ENCODE measurements around the gene OR6S1. TPM values are rescaled to one million over a fixed set of nuclear protein-coding genes. Genes with fewer than 3 reads are reported as not detected.
A peak's percentile ranks its signal among the peaks of the same experiment; 100 is the strongest.

The OR6S1 gene
- total RNA-seq (2022) (not detected in 2 replicates), Bru-seq, nascent RNA (not detected), BruChase-seq, experiment 1, labeled RNA remaining after a 2-hour chase (not detected), BruChase-seq, experiment 2, labeled RNA remaining after a 6-hour chase (not detected)
- long read RNA-seq: 0 reads

- no peak for TF ChIP-seq CTCF (IDR thresholded peaks at IDR 0.05; ENCODE audit: insufficient read depth in 1 of 2, low read depth in 1 of 2, low read length in 1 of 2, severe bottlenecking in 1 of 2, unreplicated experiment in 1 of 2)
- BruUV-seq (replicated peaks): no TSS peak
- Mint-ChIP-seq H3K27me3 (ENCODE audit: insufficient read depth, unreplicated experiment) (no peaks in the 10 kb centered on the region), H3K4me3 (ENCODE audit: unreplicated experiment) (no peak within 1 kb of the TSS), H3K27ac (ENCODE audit: unreplicated experiment) (peak within 1 kb of the TSS; percentile 53), H3K9me3 (ENCODE audit: unreplicated experiment) (no peaks in the 10 kb centered on the region), H3K4me1 (ENCODE audit: low read depth, unreplicated experiment) (peaks cover 10% of the 10 kb centered on the region), H3K36me3 (ENCODE audit: insufficient read depth, unreplicated experiment) (no peaks in the 10 kb centered on the region)
- H3K27me3 ChIP-seq (replicated peaks; ENCODE audit: control insufficient read depth, insufficient read depth, low read length): no peaks in the 10 kb centered on the region
- H3K4me1 ChIP-seq: 0 out of 2 replicates have a peak, but pooled peaks cover 4% of the 10 kb centered on the region
- DNase-seq: no peak
- ChIA-PET CTCF (no interaction called here), POLR2A (no interaction called here)
- no peaks in the 10 kb centered on the region for H3K9me3 ChIP-seq
- no peak within 1 kb of the TSS for H3K4me3 ChIP-seq (ENCODE audit: low read depth, low read length)
- no peaks in the 10 kb centered on the region for H3K36me3 ChIP-seq (ENCODE audit: control insufficient read depth, insufficient read depth, low read length)
- intact Hi-C loops (cut with micrococcal nuclease; ENCODE audit: unreplicated experiment): no loop called here
Observed at GRCh38 chr14:20641591-20641990, at the start of gene OR6S1. Gene OR6S1, minus strand, starts transcription at chr14:20641691. Its CDS starts 0 bp downstream, at chr14:20641691.

- peak; percentile 62 to 75 for TF ChIP-seq CTCF (IDR thresholded peaks at IDR 0.05; ENCODE audit: insufficient read depth in 1 of 2, low read depth in 1 of 2, low read length in 1 of 2, severe bottlenecking in 1 of 2, unreplicated experiment in 1 of 2)
- ChIA-PET CTCF (interaction anchor here (0.6 to 1.3 kb wide), 16 partner anchors 10 to 280 kb away, joined by 3 to 20 read pairs (median 4); partner anchors contain the start of gene PIP4P1), POLR2A (interaction anchor here (1.1 kb wide), 1 partner anchor 9 kb away, joined by 6 read pairs; no protein-coding TSS in a partner anchor)
- H3K36me3 ChIP-seq (ENCODE audit: control insufficient read depth, insufficient read depth, low read length): no peaks in the 10 kb centered on the region; the same call in 1 of the 2 replicates
- H3K4me3 Mint-ChIP-seq (ENCODE audit: unreplicated experiment): peak overlapping the region; percentile 31
- H3K27me3 ChIP-seq (replicated peaks; ENCODE audit: control insufficient read depth, insufficient read depth, low read length): no peaks in the 10 kb centered on the region
- H3K27me3 Mint-ChIP-seq (ENCODE audit: insufficient read depth, unreplicated experiment): no peaks in the 10 kb centered on the region
- no peak overlapping the region for H3K4me3 ChIP-seq (ENCODE audit: low read depth, low read length)
- no TSS peak for BruUV-seq (replicated peaks)
- DNase-seq: peak; percentile 49 to 66
- H3K9me3 ChIP-seq: no peaks in the 10 kb centered on the region
- H3K9me3 Mint-ChIP-seq (ENCODE audit: unreplicated experiment): no peaks in the 10 kb centered on the region
- intact Hi-C loops (cut with micrococcal nuclease; ENCODE audit: unreplicated experiment): loop anchor here (1.0 to 2.0 kb wide), 4 partner anchors 28 to 160 kb away; no protein-coding TSS in a partner anchor
- H3K4me1 Mint-ChIP-seq (ENCODE audit: low read depth, unreplicated experiment): peaks cover 20% of the 10 kb centered on the region
- H3K27ac Mint-ChIP-seq (ENCODE audit: unreplicated experiment): peak overlapping the region; percentile 55
- peaks cover 32% of the 10 kb centered on the region for H3K4me1 ChIP-seq
- peaks cover 6% of the 10 kb centered on the region for H3K36me3 Mint-ChIP-seq (ENCODE audit: insufficient read depth, unreplicated experiment)
Observed at GRCh38 chr14:20690848-20691640, 49.6 kb upstream of the OR6S1 start.

GRCh38 chr14:20688167-20688839 is 46.8 kb upstream of the OR6S1 start, which contains the start of gene ANG:
Gene ANG, plus strand, starts transcription at chr14:20688764. Its CDS starts 4,801 bp downstream, at chr14:20693565.
- DNase-seq: no peak
- Histone ChIP-seq H3K4me1 (peaks cover 35% of the 10 kb centered on the region), H3K27me3 (replicated peaks; ENCODE audit: control insufficient read depth, insufficient read depth, low read length) (no peaks in the 10 kb centered on the region), H3K36me3 (ENCODE audit: control insufficient read depth, insufficient read depth, low read length) (no peaks in the 10 kb centered on the region; the same call in 1 of the 2 replicates), H3K4me3 (ENCODE audit: low read depth, low read length) (peak within 1 kb of the TSS; percentile 9; the same call in 1 of the 2 replicates), H3K9me3 (no peaks in the 10 kb centered on the region)
- intact Hi-C loops (cut with micrococcal nuclease; ENCODE audit: unreplicated experiment): no loop called here
- no peak within 1 kb of the TSS for H3K4me3 Mint-ChIP-seq (ENCODE audit: unreplicated experiment)
- H3K9me3 Mint-ChIP-seq (ENCODE audit: unreplicated experiment): no peaks in the 10 kb centered on the region
- TF ChIP-seq CTCF (IDR thresholded peaks at IDR 0.05; ENCODE audit: insufficient read depth in 1 of 2, low read depth in 1 of 2, low read length in 1 of 2, severe bottlenecking in 1 of 2, unreplicated experiment in 1 of 2): no peak
- no peaks in the 10 kb centered on the region for H3K27me3 Mint-ChIP-seq (ENCODE audit: insufficient read depth, unreplicated experiment)
- ChIA-PET CTCF (interaction anchor here (1.1 kb wide), 1 partner anchor 227 kb away, joined by 3 read pairs; no protein-coding TSS in a partner anchor), POLR2A (interaction anchor here (1.2 kb wide), 1 partner anchor 75 kb away, joined by 4 read pairs; no protein-coding TSS in a partner anchor)
- peak within 1 kb of the TSS; percentile 37 for H3K27ac Mint-ChIP-seq (ENCODE audit: unreplicated experiment)
- BruUV-seq (replicated peaks): no TSS peak
- H3K4me1 Mint-ChIP-seq (ENCODE audit: low read depth, unreplicated experiment): peaks cover 23% of the 10 kb centered on the region
- peaks cover 6% of the 10 kb centered on the region for H3K36me3 Mint-ChIP-seq (ENCODE audit: insufficient read depth, unreplicated experiment)
